Choroid plexus epithelial cell (primary cell): Measurements from ENCODE around the gene CTIF.
A peak's percentile ranks its signal among the peaks of the same experiment; 100 is the strongest.

ENCODE experiments used
- DNase-seq: peaks from one replicate; pipeline ENCODE4 v3.0.0-alpha.2; 2010; ENCODE audit warnings: low read depth
- H3K4me3 ChIP-seq: 2 replicates; pipeline ENCODE4 v1.5.1; 2011; ENCODE audit warnings: low read depth, mild to moderate bottlenecking, control low read depth, low read length, moderate library complexity
- TF ChIP-seq, protein P1 (sequence below): conservative IDR thresholded peaks from 2 replicates; pipeline ENCODE4 v1.5.1; 2011; ENCODE audit warnings: low read depth, mild to moderate bottlenecking, control low read depth, inconsistent platforms, low read length, moderate library complexity

Gene CTIF

DNA sequence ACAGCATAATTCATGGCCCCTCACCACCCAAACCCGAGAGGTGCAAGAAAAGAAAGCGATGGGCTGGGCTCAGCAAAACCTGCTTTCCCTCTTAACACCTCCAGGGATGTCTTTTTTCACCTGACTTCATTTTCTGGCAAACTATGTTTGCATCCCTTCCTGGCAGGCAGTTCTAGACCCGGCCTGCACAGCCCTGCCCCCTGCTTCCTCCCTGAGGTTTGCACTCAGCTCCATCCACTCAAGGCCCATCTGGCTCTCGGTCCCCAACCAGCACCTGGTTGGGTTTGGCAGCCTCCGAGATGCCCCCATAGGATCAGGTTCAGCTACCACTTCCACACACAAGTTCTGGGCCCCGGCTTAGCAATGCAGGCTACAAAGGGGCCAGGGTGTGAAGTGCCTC, 226.2 kb downstream of the CTIF start:
- no peak for DNase-seq

GRCh38 chr18:48766026-48766425, 227.2 kb downstream of the CTIF start:
- TF ChIP-seq, protein P1, sequence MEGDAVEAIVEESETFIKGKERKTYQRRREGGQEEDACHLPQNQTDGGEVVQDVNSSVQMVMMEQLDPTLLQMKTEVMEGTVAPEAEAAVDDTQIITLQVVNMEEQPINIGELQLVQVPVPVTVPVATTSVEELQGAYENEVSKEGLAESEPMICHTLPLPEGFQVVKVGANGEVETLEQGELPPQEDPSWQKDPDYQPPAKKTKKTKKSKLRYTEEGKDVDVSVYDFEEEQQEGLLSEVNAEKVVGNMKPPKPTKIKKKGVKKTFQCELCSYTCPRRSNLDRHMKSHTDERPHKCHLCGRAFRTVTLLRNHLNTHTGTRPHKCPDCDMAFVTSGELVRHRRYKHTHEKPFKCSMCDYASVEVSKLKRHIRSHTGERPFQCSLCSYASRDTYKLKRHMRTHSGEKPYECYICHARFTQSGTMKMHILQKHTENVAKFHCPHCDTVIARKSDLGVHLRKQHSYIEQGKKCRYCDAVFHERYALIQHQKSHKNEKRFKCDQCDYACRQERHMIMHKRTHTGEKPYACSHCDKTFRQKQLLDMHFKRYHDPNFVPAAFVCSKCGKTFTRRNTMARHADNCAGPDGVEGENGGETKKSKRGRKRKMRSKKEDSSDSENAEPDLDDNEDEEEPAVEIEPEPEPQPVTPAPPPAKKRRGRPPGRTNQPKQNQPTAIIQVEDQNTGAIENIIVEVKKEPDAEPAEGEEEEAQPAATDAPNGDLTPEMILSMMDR: no peak
- DNase-seq: peak; percentile 78
- no peak overlapping the region for H3K4me3 ChIP-seq

More for the DNA sequence above, 226.2 kb downstream of the CTIF start:
- TF ChIP-seq, protein P1: no peak
- H3K4me3 ChIP-seq: no peak overlapping the region

DNA sequence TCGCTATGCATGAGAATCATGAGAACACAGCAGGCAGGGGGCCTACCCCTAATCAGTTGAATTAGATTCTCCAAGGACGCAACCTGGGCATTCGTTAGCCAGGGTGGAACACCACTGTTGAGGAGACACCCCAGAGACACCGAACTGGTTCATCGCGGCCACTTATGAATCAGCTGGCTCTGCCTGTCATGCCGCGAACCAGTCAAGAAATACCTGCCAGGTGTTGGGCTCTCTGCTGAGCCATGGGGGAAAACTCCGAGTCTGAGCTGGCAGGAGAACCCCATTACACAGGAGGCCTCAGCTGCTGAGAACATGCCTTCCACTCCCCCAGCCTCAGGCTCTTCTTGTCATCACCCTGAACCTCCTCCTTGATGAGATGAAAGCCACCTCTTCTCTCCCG, 227.7 kb downstream of the CTIF start:
- DNase-seq: no peak
- H3K4me3 ChIP-seq: no peak overlapping the region
- TF ChIP-seq, protein P1: no peak

DNA sequence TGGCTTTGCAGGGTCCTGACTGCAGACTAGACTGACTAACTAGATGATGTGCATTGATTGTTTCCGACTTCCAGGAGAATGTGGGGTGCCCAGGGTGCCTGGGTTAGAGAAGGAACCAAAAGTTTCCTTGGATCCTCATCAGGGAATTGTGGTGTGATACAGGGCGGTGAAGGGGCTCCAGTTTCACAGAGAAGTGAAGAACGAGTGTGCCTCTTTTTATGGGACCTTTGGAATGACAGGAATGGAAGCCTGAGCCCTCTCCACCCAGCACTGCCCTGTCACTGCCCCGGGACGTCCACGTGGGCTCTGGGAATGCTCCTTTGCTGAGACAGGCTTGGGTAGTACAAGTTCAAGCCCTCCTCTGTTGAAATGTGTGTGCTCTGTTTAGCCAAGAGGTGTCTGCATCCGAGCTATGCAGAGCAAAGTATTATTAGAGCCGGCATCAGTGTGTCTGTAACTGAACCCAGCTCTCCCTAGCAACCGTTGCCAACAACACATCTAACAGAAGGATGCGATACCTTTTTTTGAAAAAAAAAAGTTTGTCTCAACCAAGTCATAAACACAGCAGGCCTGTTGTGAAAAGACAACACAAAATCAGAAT, 228.4 kb downstream of the CTIF start:
- peak; percentile 86 for DNase-seq
- no peak overlapping the region for H3K4me3 ChIP-seq
- TF ChIP-seq, protein P1: no peak

DNA sequence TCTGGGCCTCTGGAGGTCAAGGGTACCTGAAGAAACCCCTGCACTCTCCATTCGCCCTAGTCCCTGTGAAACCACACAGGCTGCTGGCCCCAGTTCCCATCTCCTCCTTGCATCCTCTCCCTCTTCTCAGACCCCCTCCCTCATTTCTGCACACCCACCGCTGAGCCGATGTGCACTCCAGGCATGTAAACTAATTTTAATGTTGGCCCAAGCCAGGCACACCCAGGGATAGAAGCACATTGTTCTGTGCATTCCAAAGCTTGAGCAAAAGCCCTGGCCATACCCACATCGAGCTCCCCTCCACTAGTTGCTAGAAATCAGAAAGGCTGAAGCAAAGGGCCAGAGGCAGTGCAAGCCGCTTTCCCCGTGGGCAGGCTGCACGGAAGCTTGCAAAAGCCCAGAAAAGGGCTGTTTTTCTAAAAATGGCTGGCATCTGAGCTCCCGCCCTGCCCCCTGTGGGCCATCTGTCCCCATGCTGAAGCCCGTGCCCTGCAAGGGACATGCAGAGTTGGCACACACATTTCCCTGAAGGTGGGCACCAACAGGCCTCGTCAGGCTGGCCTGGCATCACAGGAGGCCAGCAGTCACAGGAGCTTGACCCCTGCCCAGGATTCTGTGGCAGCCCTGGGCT, 230.3 kb downstream of the CTIF start:
- DNase-seq: no peak
- TF ChIP-seq, protein P1: no peak
- H3K4me3 ChIP-seq: no peak overlapping the region

- H3K4me3 ChIP-seq: no peak overlapping the region
- TF ChIP-seq, protein P1: no peak
- DNase-seq: no peak
These were observed 231.4 kb downstream of the CTIF start for GRCh38 chr18:48770243-48770642.
